CD4-positive, alpha-beta T cell treated with Interleukin-17A for 4 hours (primary cell): Measurements from ENCODE around the gene RPL39.
A peak's percentile ranks its signal among the peaks of the same experiment; 100 is the strongest.
"Not testable (repeated sequence)": the region's sequence is repeated elsewhere in the genome, so short reads cannot be mapped to it uniquely, and the experiment has no call there.

Experiments
- DNase-seq: peaks from one replicate; pipeline ENCODE4 v3.0.0-alpha.2; 2020; ENCODE audit warnings: mixed read lengths

The RPL39 gene

DNA sequence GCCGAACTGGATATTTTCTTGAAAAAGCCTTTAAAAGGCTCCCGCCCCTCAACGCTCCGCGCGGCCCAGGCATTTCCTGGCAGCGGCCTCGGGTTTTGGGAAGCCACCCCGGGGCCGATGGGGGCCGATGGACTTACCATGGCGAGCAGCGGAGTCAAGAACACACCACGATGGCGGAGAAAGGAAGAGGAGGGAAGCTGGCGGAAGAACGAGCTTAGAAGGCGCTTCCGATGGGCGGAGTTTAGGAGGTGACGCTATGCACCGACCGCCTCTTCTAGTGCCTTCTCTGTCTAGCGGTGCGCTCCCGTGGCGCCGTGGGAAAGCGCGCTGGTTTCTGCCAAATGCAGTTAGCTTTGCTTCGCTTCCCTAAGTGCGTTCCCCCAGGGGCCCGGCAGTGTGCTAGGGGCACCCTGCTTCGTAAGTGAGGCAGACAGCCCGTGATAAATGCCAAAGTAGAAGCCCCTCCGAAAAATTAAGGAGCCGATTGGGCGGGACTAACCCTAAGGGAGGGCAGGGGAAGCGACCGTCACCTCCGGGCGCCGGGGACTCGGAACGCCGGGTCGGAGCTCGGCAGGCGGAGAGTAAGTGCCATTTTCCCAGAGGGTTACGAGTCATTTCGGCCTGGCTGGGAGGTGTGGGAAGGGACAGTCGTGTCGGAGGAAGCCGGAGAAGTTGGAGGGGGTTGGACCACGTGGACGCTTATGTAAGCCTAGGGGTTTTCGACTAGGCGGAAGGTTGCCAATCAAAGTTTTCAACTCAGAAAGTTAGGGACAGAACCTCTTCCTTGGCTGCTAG, at the start of gene RPL39:
RPL39 (minus strand) TSS at position 194 of the 795 bp plus-strand sequence; CDS start at position 140, 54 bp downstream.
- DNase-seq = peak; percentile 83

DNA sequence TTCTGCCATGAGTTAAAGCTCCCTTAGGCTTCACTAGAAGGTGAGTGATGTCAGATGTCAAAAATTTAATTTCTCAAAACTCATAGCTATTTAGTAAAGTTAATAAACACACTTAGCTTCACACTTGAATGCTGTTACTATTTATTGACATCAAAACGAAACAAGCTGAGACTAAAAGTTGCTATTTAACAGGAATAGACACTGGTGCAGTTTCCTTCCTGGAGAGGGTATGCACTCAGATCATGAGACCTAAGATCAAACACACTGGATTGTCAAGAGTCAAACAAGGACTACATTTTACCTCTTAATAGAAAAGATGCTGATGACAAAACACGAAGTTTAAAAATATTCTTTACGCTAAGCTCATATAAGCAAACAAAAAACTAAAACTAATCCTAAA, 42.5 kb upstream of the RPL39 start:
- no peak for DNase-seq

- no peak for DNase-seq
Observed at GRCh38 chrX:119828446-119828845, 37.0 kb upstream of the RPL39 start.

- no peak for DNase-seq
Observed at GRCh38 chrX:119826399-119826959, 35.0 kb upstream of the RPL39 start.

DNA sequence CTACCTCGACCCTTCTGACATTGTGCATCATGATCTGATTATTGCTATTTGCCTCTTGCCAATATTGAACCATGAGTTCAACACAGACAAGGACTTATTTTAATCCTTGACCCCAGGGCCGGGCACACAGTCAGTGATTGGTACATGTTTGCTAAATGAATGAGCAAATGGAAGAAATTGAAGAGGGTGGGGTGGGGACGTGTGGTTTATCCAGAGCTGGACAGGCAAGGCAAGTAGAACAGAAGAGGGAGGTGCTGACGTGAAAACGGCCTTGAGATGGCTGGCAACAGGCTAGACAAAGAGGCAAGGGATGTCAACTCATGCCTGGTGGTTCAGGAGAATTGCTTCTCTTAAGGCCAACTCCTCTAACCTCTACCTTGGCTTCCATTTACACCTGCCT, 32.8 kb upstream of the RPL39 start:
- DNase-seq = not testable (repeated sequence)

DNA sequence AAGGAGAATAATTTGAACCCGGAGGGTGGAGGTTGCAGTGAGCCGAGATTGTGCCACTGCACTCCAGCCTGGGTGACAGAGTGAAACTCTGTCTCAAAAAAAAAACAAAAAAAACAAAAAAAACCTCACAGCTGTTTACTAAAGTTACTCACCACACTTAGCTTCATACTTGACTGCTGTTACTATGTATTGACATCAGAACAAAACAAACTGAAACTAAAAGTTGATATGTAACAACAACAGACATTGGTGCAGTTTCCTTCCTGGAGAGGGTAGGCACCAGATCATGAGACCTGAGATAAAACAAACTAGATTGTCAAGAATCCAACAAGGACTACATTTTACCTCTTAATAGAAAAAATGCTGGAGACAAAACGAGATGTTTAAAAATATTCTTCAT, 30.3 kb upstream of the RPL39 start:
- not testable (repeated sequence) for DNase-seq

DNA sequence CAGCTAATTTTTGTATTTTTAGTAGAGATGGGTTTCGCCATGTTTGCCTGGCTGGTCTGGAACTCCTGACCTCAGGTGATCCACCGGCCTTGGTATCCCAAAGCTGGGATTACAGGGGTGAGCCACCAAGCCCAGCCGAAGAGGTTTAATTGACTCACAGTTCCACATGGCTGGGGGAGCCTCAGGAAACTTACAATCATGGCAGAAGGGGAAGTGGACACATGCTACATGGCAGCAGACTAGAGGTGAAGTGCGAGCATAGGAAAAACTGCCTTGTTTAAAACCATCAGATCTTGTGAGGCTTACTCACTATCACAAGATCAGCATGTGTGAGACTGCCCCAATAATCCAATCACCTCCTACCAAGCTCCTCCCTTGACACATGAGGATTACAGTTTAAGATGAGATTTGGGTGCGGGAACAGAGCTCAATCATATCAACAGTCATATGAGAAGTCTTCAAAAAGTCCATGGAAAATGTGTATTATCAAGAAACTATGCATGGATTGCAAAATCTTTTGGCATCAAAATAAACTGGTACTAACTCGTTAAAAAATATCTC, 25.8 kb upstream of the RPL39 start:
- DNase-seq = no peak

DNA sequence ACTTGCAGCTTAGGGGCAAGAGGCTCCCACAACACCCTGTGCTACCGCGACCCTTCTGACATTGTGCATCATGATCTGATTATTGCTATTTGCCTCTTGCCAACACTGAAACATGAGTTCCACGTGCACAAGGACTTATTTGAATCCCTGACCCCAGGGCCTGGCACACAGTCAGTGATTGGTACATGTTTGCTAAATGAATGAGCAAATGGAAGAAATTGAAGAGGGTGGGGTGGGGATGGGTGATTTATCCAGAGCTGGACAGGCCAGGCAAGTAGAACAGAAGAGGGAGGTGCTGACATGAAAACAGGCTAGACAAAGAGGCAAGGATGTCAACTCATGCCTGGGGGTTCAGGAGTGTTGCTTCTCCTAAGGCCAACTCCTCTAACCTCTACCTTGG, 24.9 kb upstream of the RPL39 start:
- DNase-seq = no peak

DNA sequence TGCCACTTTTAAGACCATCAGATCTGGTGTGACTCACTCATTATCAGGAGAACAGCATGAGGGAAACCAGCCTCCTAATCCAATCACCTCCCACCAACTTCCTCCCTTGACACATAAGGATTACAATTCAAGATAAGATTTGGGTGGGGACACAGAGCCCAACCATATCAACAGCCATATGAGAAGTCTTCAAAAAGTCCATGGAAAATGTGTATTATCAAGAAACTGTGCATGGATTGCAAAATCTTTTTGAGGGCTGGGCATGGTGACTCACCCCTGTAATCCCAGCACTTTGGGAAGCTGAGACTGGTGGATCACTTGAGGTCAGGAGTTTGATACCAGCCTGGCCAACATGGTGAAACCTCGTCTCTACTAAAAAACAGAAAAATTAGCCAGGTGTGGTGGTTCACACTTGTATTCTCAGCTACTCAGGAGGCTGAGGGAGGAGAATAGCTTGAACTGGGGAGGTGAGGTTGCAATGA, 17.8 kb upstream of the RPL39 start:
- DNase-seq = no peak

- not testable (repeated sequence) for DNase-seq
Observed at GRCh38 chrX:119808461-119808860, 17.0 kb upstream of the RPL39 start.

GRCh38 chrX:119802546-119802945, 11.1 kb upstream of the RPL39 start:
- no peak for DNase-seq

- DNase-seq = no peak
Observed at GRCh38 chrX:119801253-119802221, 10.1 kb upstream of the RPL39 start.

- peak; percentile 36 for DNase-seq
Observed at GRCh38 chrX:119790977-119791436, 423 bp downstream of the RPL39 start.

DNA sequence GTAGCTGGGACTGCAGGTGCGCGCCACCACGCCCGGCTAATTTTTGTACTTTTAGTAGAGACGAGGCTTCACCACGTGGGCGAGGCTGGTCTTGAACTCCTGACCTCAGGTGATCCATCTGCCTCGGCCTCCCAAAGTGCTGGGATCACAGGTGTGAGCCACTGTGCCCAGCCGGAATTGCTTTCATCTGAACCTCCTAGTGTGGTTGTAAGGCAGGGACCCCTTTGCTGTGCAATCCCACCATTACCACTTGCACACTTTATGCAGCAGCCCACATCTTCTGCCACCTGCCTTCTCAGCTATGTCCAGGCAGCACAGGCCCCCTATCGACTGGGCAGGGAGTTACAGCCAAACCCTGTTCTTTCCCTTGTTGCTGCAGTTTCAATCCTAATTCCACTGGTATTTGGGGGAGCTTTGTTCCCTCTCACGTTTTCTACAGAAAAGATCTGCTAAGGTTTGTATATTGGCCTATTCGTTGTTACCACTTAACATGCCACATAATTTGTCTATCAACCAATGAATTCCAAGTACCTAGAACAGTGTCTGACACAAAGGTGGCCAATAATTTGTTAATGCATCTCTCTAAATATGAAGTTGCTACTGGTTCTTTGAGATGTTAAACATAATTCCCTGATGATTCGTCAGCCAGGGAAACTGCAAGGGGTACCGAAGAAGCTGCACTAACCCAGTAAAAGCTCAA, 6.5 kb downstream of the RPL39 start:
- DNase-seq = peak; percentile 59

DNA sequence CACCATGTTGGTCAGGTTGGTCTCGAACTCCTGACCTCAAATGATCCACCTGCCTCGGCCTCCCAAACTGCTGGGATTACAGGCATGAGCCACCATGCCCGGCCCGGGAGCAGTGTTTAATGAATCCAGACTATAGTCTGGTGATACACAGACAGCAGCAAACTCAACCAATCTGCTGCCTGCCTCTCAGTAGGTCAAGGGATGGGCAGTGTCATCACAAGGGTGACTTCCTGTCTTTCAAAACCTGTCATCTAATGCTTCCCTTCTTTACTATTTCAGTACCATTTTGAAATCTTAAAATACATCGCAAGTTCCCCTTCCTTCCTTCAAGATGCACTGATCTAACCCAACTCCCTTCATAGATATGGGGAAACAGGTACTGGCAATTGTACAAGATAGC, 8.4 kb downstream of the RPL39 start:
- no peak for DNase-seq

- DNase-seq = no peak
Observed at GRCh38 chrX:119778829-119779228, 12.6 kb downstream of the RPL39 start.

GRCh38 chrX:119775517-119776238, 15.8 kb downstream of the RPL39 start:
- no peak for DNase-seq

DNA sequence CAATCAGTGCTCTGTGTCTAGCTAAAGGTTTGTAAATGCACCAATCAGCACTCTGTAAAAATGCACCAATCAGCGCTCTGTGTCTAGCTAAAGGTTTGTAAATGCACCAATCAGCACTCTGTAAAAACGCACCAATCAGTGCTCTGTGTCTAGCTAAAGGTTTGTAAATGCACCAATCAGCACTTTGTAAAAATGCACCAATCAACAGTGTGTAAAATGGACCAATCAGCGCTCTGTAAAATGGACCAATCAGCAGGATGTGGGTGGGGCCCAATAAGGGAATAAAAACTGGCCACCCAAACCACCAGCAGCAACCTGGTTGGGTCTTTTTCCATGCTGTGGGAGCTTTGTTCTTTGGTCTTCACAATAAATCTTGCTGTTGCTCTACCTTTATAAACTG, 22.0 kb downstream of the RPL39 start:
- not testable (repeated sequence) for DNase-seq

DNA sequence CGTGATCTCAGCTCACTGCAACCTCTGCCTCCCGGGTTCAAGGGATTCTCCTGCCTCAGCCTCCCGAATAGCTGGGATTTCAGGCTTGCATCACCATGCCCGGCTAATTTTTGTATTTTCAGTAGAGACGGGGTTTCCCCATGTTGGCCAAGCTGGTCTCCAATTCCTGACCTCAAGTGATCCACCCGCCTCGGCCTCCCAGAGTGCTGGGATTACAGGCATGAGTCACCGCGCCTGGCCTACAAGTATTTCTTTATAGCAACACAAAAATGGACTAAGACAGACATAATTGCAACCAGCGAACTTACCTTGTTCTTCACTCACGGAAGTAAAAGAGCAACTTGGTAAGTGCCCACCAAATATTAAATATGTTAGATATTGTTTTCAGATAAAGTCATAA, 23.0 kb downstream of the RPL39 start:
- DNase-seq = not testable (repeated sequence)

- no peak for DNase-seq
Observed at GRCh38 chrX:119763836-119764387, 27.5 kb downstream of the RPL39 start.

DNA sequence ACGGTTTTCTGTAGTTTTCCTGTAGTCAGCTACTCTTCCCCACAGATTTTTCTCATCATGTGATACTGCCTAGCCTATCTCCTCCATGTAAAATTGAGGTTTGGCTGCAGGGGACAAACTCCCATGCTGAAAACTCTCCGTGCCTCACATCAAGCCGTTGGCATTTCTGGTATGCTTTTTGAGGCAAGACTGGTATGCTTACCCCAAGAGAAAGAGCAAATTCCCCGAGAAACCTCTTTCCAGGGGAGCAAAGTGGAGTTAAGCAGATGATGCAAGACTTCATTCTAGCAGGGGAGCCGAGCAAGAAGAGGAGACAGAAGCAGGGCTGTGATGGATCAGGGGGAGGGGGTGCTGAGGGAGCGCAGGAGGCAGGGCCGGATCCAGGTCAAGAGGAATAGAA, 28.2 kb downstream of the RPL39 start:
- no peak for DNase-seq
